ENCODE measurements around the gene RNF4.
"Not testable (repeated sequence)": the region's sequence is repeated elsewhere in the genome, so short reads cannot be mapped to it uniquely, and the experiment has no call there.

RNF4 gene

DNA sequence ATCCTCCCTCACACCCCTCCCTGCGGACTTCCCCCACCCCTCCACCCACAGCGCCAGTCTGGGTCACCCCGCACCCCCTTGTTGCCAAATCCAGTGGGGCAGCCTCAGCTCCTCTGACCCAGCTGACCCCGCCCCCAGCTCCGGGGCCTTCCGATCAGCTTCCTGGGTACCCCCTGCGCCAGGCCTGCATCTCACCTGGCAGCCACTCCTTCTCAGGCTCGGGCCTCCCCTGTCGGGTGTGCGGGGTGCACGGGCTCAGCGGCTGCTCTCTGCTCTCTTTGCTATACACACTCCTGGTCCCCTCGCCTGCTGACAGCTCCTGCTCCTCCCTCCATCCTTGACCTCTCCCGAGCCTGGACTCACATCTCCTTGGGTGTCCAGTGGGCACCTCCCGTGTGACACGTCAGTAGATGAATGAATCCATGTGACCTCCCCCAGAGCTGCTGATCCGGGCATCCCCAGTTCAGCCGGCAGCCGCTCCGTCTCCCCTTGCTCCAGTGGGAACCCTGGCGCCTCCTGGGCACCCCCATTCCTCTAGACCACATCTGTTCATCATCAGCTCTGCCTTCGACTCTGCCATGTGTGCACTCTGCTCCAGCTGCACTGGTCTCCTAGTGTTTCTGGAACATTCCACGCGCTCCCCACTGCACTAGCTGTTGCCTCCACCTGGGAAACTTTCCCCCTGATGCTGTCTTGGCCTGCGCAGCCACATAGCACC lies 40.3 kb upstream of the RNF4 start:
- TF ChIP-seq CTCF (IDR thresholded peaks at IDR 0.05; ENCODE audit: low read depth, low read length) = no peak
- TF ChIP-seq, protein P1, sequence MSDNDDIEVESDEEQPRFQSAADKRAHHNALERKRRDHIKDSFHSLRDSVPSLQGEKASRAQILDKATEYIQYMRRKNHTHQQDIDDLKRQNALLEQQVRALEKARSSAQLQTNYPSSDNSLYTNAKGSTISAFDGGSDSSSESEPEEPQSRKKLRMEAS (IDR thresholded peaks at IDR 0.05; ENCODE audit: low read depth, low read length) = no peak
- no peak for TF ChIP-seq POLR2A (IDR thresholded peaks at IDR 0.05; ENCODE audit: extremely low read depth, insufficient read length)
- no peak for TF ChIP-seq MYC (IDR thresholded peaks at IDR 0.05; ENCODE audit: low read depth, low read length)
- DNase-seq (ENCODE audit: low read depth) = no peak
- H3K4me3 ChIP-seq (ENCODE audit: low read depth, low read length) = no peak overlapping the region

GRCh38 chr4:2429945-2430757 lies 38.8 kb upstream of the RNF4 start:
- peak; percentile 75 for DNase-seq (ENCODE audit: low read depth)
- not testable (repeated sequence) for H3K4me3 ChIP-seq (ENCODE audit: low read depth, low read length)

DNA sequence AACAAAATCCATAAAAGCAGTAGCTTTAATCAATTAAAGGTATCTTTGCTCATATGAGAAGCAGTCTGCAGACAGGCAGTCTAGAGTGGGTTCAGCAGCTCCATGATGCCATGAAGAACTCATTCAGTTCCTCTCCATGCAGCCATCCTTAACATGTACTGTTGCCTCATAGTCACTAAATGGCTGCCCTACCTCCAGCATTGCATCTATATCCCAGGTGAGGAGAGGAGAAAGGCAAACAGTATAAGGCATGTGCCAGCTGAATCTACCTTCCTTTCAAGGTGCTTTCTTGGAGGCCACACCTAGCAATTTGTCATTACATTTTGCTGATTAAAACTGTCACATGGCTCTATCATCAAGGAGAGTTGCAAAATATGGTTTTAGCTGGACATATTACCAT lies 36.9 kb upstream of the RNF4 start:
- no peak overlapping the region for H3K4me3 ChIP-seq (ENCODE audit: low read depth, low read length)
- DNase-seq (ENCODE audit: low read depth) = no peak
- TF ChIP-seq MYC (IDR thresholded peaks at IDR 0.05; ENCODE audit: low read depth, low read length) = no peak
- TF ChIP-seq, protein P1 (IDR thresholded peaks at IDR 0.05; ENCODE audit: low read depth, low read length) = no peak
- TF ChIP-seq POLR2A (IDR thresholded peaks at IDR 0.05; ENCODE audit: extremely low read depth, insufficient read length) = no peak
- no peak for TF ChIP-seq CTCF (IDR thresholded peaks at IDR 0.05; ENCODE audit: low read depth, low read length)

DNA sequence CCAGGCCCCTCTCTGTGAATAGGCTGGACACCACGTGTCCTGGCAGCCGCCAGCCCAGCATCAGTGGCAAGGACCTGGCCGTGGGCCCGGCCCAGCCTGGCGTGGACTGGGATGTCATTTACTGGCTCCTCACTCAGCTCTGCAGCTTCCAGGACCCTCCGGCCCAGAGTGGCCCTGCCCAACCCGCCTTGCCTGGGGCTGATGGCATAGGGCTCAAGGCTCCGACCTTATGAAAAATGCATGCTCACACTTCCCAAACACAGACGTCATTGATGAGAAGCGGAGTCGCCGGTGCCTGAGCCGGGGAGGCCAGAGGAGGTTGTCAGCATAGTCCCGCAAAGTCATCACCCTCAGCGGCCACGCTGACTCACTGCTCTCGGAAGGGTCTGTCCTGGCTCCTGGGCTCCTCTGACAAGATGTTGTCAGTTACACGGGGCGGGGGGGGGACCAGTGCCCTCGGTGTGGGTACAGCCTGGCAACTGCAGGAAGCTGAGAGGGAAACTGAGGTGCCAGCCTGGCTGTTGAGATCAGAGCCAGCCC lies 35.8 kb upstream of the RNF4 start:
- no peak overlapping the region for H3K4me3 ChIP-seq (ENCODE audit: low read depth, low read length)
- TF ChIP-seq CTCF (IDR thresholded peaks at IDR 0.05; ENCODE audit: low read depth, low read length) = no peak
- TF ChIP-seq POLR2A (IDR thresholded peaks at IDR 0.05; ENCODE audit: extremely low read depth, insufficient read length) = no peak
- TF ChIP-seq MYC (IDR thresholded peaks at IDR 0.05; ENCODE audit: low read depth, low read length) = no peak
- TF ChIP-seq, protein P1 (IDR thresholded peaks at IDR 0.05; ENCODE audit: low read depth, low read length) = no peak
- no peak for DNase-seq (ENCODE audit: low read depth)

DNA sequence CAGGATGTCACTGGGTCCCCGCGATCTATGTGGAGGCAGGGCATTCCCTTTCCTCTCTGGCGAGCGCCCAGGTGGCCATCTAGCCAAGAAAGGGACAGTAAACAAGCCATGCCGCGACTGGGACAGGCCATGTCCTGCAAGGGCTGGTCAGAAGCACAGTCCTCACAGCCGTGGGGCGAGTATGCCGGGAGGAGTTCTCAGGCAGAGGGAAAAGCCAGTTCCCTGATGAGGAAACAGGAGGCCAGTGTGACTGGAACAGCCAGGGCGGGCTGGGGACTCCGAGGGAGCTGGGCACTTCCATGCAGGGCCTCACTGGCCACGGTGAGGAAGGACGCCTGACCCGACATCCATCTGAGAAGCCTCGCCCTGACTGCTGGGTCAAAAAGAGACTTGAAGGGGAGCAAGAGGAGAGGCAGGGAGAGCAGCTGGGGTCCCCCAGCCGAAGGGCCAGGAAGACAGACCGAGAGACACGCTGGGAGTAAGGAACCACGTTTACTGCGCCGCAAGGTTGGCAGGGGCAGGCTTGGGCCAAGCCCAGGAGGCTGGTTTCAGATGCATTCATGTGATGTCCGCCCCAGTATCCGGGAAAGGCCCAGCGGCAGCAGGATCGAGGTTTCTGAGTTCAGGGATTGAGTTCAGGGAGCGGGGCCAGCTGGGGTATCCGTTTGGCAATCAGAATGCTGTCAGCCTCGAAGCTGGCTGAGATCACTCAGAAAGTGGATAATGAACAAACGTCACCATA lies 35.1 kb upstream of the RNF4 start:
- no peak for DNase-seq (ENCODE audit: low read depth)
- TF ChIP-seq MYC (IDR thresholded peaks at IDR 0.05; ENCODE audit: low read depth, low read length) (no peak), POLR2A (IDR thresholded peaks at IDR 0.05; ENCODE audit: extremely low read depth, insufficient read length) (no peak), CTCF (IDR thresholded peaks at IDR 0.05; ENCODE audit: low read depth, low read length) (no peak)
- TF ChIP-seq, protein P1 (IDR thresholded peaks at IDR 0.05; ENCODE audit: low read depth, low read length) = no peak
- no peak overlapping the region for H3K4me3 ChIP-seq (ENCODE audit: low read depth, low read length)
